Right hindlimb (tissue), 1 donor: ENCODE data around the gene POMT1.

Experiments used
- DNase-seq: peaks from one replicate; pipeline ENCODE4 v3.0.0-alpha.2; 2018

Gene POMT1

GRCh38 chr9:131476777-131477345 is 25.9 kb upstream of the POMT1 start:
- no peak for DNase-seq

GRCh38 chr9:131477367-131477766 is 25.4 kb upstream of the POMT1 start:
- DNase-seq: no peak

GRCh38 chr9:131477816-131478419 is 24.8 kb upstream of the POMT1 start:
- no peak for DNase-seq

GRCh38 chr9:131478421-131478868 is 24.3 kb upstream of the POMT1 start:
- DNase-seq: peak; percentile 45

GRCh38 chr9:131478911-131479310 is 23.8 kb upstream of the POMT1 start:
- DNase-seq: no peak

- DNase-seq: no peak
Measured at GRCh38 chr9:131480258-131480657, 22.5 kb upstream of the POMT1 start.

- DNase-seq: no peak
Measured at GRCh38 chr9:131481441-131482342, 21.0 kb upstream of the POMT1 start.

GRCh38 chr9:131482343-131483006 is 20.2 kb upstream of the POMT1 start:
- no peak for DNase-seq

GRCh38 chr9:131483319-131484050 is 19.2 kb upstream of the POMT1 start:
- no peak for DNase-seq

GRCh38 chr9:131484051-131484445 is 18.7 kb upstream of the POMT1 start:
- no peak for DNase-seq

GRCh38 chr9:131484560-131485185 is 18.0 kb upstream of the POMT1 start:
- no peak for DNase-seq

- no peak for DNase-seq
Measured at GRCh38 chr9:131485206-131485605, 17.5 kb upstream of the POMT1 start.

GRCh38 chr9:131485728-131486422 is 16.8 kb upstream of the POMT1 start:
- no peak for DNase-seq

- no peak for DNase-seq
Measured at GRCh38 chr9:131487001-131487400, 15.7 kb upstream of the POMT1 start.

GRCh38 chr9:131487621-131488031 is 15.1 kb upstream of the POMT1 start:
- DNase-seq: no peak

GRCh38 chr9:131490514-131490913 is 12.2 kb upstream of the POMT1 start:
- DNase-seq: no peak

- no peak for DNase-seq
Measured at GRCh38 chr9:131491001-131491710, 11.6 kb upstream of the POMT1 start.

GRCh38 chr9:131492070-131492469 is 10.6 kb upstream of the POMT1 start:
- no peak for DNase-seq

GRCh38 chr9:131494296-131494870 is 8.3 kb upstream of the POMT1 start:
- no peak for DNase-seq

- no peak for DNase-seq
Measured at GRCh38 chr9:131495785-131496184, 6.9 kb upstream of the POMT1 start.
